UCSD-AML1 (cell line): ENCODE data around the gene CNTRL.
"Not testable (repeated sequence)": the region's sequence is repeated elsewhere in the genome, so short reads cannot be mapped to it uniquely, and the experiment has no call there.

Experiments
- DNase-seq: peaks from one replicate; lab custom pipeline; 2025; ENCODE audit not compliant: unreplicated experiment; lab: John Stamatoyannopoulos, UW

Gene CNTRL, protein sequence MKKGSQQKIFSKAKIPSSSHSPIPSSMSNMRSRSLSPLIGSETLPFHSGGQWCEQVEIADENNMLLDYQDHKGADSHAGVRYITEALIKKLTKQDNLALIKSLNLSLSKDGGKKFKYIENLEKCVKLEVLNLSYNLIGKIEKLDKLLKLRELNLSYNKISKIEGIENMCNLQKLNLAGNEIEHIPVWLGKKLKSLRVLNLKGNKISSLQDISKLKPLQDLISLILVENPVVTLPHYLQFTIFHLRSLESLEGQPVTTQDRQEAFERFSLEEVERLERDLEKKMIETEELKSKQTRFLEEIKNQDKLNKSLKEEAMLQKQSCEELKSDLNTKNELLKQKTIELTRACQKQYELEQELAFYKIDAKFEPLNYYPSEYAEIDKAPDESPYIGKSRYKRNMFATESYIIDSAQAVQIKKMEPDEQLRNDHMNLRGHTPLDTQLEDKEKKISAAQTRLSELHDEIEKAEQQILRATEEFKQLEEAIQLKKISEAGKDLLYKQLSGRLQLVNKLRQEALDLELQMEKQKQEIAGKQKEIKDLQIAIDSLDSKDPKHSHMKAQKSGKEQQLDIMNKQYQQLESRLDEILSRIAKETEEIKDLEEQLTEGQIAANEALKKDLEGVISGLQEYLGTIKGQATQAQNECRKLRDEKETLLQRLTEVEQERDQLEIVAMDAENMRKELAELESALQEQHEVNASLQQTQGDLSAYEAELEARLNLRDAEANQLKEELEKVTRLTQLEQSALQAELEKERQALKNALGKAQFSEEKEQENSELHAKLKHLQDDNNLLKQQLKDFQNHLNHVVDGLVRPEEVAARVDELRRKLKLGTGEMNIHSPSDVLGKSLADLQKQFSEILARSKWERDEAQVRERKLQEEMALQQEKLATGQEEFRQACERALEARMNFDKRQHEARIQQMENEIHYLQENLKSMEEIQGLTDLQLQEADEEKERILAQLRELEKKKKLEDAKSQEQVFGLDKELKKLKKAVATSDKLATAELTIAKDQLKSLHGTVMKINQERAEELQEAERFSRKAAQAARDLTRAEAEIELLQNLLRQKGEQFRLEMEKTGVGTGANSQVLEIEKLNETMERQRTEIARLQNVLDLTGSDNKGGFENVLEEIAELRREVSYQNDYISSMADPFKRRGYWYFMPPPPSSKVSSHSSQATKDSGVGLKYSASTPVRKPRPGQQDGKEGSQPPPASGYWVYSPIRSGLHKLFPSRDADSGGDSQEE (N-terminal part only)

DNA sequence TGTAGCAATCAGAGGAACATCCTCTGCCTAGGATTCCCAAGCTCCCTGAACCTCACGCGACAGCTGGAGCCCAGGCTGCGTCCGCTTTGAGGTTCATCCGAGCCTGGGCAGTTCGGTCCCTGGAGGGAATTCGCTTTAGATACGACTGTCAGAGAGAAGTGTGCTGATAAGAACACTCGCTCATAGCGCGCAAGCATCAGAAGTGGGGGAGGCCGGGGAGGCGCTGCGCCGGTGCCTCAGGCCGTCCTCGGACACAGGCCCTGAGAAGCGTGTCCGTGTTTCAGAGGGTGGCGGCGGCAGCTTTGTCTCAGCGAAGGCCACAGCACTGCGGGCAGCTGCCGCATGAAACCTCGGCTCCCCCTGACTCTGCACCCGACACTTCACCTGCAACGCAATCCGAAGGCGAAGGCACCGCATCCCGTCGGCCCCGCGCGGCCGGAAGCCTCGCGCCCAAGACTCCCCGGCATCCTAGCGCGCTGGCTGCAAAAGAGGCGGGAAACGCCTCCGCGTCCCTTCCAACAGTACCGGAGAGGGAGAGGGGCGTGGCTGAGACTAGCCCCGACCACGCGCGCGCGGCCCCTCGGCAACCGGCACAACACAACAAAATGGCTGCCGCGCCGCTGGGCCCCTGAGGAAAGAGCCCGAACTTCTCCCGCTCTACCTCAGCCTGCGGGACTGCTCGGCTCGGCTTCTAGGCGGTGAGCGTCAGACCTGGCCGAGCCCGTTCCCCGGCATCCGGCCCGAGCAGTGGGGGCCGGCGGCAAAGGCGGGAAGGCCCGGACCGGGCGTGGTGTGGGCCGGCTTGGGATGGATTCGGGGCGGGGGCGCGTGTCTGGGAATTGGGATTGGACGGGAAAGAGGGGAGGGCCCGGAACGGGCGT is at the start of gene CNTRL:
TSS of gene CNTRL (plus strand) at position 586 of the 881 bp plus-strand sequence. CDS start 13,372 bp downstream, outside the sequence.
- peak; percentile 91 for DNase-seq

DNA sequence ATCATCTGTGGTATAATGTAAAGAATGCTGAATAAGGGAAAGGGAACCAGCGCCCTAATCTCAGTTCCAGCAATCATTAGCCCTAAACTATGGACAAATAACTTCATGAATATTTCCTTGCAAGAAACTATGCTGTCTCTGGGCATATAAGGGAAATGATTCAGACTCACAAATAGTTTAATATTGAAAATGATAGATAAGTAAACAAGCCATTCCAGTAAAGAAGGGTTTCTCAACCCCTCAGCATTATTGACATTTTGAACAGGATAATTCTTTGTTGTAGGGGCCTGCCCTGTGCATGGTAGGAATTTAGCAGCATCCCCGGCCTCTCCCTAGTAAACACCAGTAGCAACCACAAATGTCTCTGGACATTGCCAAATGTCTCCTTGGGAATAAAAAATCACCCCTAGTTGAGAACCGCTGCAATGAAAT is 48.5 kb upstream of the CNTRL start:
- no peak for DNase-seq

DNA sequence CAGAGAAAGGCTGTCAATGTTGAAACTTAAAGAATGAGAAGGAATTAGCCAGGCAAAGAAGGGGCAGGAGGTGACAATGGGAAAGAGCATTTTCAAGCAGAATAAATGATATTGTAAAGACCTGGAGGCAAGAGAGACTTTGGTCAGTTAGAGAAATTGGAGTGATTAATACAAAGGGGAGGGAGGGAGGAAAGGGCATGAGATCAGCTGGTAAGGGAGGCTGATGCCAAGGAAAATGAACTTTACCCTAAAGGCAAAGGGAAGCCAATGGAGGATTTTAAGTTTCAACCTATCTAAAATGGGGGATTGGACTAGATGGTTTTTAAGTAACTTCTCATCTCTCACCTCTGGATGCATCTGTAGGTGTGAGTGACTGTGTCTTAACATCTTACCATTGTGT is 48.0 kb upstream of the CNTRL start:
- DNase-seq: no peak

DNA sequence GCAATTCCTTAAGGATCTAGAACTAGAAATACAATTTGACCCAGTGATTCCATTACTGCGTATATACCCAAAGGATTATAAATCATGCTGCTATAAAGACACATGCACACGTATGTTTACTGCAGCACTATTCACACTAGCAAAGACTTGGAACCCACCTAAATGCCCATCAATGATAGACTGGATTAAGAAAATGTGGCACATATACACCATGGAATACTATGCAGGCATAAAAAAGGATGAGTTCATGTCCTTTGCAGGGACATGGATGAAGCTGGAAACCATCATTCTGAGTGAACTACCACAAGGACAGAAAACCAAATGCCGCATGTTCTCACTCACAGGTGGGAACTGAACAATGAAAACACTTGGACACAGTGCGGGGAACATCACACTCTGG is 46.5 kb upstream of the CNTRL start:
- not testable (repeated sequence) for DNase-seq

DNA sequence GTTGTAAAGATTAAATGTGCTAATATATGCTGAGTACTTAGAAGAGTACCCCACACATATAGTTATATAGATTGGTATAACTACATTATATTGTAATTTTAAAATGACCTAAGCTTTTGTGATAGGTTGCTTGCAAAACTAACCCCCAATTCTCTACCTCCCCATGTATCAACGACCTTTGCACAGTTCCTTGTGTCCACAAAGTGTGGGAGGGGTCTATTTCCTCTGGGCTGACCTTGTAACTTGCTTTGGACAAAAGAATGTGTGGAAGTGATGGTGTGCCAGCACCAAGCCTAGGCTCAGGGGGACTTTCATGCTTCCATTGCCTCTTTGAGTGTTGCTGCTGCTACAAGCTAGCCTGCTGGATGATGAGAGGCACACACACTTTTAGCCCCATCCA is 45.3 kb upstream of the CNTRL start:
- DNase-seq: no peak

DNA sequence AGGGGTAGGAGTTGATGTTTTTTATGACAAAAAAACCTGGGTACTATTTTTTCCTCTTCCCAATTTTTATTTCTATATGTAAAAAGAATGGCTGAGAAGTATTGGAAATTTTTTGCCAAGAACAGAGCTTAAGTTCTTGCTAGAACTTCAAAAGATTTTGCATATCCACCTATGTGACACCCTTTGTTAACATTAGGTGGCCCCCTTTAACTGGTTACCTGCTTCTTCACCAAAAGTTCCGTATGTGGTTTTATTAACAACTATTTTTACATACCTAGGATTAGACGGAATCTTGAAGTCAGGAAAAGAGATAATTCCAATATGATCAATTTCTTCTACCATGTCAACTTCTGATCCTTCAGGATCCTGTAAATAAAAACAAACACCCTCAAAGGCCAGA is 40.2 kb upstream of the CNTRL start:
- no peak for DNase-seq

DNA sequence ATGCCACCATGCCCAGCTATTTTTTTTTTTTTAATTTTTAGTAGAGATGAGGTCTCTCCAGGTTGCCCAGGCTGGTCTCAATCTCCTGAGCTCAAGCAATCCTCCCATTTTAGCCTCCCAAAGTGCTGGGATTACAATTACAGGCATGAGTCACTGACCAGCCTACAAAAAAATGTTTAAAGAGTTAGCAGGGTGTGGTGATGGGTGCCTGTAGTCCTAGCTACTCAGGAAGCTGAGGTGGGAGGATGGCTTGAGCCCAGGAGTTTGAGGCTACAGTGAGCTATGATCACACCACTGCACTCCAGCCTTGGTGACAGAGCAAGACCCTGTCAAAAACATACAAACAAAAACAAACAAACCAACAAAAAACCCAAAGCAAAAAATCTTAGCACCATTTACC is 39.0 kb upstream of the CNTRL start:
- DNase-seq: not testable (repeated sequence)

DNA sequence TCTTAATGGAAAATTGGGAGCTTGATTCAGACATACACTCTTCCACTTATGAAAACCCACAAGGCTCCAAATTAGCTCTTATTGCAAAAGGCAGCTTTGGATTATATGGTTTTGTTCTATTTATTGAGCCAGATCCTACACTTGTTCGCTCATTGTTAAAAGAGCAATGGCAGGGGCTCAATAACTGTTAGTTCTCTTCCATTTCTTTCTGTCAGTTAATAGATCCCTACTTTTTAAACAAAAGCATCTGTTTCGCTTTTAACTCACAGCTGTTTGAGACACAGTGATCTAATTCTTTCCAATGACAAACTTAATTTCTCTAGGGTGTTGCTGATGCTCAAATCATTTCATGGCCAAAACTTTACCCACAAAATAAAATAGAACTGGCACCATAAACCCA is 36.4 kb upstream of the CNTRL start:
- DNase-seq: no peak

DNA sequence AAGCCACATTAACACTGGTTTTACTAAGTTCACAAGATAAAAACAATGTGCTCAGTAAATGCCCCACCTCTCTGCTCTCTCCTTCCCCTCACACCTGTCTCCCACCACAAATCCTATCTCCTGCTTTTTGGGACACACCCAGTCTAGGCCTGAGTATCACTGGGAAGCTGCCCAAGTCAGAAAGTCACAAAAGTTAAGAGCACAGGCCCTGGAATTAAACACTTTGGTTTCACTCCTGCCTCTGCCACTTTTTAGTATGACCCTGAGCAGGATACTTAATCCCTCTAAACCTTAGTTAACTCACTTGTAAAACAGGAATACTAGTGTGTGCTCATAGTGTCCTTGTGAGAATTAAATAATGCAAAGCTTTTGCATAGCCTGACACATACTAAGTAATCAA is 36.0 kb upstream of the CNTRL start:
- no peak for DNase-seq

DNA sequence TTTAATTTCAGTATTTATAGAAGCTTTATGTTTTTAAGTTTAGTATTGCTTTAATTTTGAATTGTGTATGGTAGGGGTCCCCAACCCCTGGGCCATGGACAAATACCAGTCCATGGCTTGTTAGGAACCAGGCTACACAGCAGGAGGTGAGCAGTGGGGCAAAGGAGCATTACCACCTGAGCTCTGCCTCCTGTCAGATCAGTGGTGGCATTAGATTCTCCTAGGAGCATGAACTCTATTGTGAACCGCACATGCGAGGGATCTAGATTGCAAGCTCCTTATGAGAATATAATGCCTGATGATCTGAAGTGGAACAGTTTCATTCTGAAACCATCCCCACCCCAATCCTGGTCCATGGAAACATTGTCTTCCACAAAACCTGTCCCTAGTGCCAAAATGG is 26.6 kb upstream of the CNTRL start:
- no peak for DNase-seq

DNA sequence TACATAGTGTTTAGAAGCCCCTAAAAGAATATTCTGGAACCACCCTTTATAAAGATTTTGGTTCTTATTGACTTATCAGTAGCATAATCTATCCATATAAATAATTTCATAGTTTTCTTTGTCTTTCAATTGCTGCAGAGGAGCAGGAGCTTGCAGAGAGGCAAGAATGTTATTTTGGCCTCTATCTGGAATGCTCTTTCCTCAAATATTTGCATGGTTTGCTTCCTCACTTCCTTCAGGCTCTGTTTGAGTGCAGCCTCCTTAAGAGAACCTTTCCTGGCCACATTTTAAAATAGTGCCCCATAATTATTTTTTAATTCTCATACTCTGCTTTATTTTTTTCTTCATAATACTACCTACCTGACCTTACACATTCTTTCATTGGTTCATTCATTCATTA is 26.1 kb upstream of the CNTRL start:
- DNase-seq: no peak

DNA sequence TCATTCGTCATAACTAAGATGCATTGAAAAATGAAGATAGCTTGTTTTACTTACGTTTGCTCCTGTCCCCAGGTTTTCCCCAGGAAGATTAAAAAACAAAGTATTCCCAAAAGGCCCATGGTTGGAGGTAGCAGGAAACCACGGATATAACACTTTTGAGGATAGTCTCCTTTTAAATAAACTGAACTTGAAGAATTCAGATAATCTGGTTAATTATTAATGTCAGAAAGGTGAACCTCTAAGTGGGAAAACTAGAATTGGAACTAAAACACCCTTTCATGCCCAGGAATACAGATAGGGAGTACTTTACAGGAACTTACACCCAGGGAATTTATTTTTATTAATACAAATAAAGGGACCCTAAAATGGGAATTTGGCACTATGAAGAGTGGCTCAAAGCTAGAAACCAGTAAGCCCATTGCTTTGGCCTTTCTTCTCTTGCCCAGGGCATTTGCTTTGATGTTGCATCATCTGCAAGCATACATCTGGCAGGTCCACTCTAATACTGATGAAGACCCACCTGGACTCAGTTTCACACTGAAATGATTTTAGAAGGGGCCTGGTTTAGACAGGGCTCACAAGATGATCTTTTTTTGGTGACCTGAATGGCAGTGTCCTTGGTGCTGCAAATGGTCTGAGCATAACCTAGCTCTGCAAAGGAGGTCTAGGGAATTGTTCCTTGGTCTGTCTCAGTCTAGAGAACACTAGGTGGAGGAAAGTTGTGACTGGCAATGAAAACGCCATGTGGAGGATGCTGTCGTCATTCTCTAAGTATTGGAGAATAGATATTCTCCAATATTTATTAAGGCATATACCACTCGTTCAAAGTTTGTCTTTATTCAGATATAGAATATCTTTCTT is 24.4 kb upstream of the CNTRL start, which contains the start of gene C5:
TSS of gene C5 (minus strand) at position 148 of the 861 bp plus-strand sequence. CDS start at position 119, 29 bp downstream.
- no peak for DNase-seq

DNA sequence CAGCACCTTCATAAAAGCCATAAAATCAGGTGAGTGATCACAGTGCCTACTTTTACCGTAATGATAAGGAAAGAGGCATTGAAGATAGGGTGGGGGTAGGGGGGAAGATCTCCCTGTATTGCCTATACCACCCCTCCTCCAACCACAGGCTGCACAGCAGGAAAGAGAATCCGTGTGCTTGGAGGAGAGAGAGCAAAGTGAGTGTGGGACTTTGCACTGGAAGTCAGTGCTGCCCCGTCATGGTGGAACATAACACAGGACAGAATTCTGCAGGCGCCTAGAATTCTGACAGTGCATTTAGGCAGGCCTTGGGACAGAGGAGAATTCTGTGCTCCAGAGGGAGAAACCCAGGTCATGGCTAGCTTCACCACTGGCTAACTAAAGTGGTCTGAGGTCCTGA is 21.2 kb upstream of the CNTRL start:
- DNase-seq: no peak

DNA sequence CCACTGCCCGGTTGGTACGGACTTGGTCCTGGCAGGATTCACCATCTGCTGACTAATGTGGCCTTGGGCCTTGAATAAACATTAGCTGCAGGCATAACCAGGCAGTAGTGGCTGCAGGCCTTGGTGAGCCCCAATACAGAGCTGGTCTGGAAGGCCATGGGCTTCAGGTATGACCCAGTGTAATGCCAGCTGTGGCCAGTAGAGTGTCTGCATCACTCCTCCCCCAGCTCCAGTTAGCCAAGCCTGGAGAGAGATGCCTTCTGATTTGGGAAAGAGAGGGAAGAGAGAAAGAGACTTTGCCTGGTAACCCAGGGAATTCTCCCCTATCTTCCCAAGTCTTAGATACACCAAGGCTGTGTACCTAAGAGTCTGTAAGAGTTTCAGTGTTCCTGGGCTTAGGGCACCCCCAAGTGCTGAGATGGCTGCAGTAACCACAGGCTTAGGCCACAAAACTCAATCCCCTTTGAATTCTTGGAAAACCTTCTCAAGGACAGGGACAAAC is 19.1 kb upstream of the CNTRL start:
- no peak for DNase-seq

DNA sequence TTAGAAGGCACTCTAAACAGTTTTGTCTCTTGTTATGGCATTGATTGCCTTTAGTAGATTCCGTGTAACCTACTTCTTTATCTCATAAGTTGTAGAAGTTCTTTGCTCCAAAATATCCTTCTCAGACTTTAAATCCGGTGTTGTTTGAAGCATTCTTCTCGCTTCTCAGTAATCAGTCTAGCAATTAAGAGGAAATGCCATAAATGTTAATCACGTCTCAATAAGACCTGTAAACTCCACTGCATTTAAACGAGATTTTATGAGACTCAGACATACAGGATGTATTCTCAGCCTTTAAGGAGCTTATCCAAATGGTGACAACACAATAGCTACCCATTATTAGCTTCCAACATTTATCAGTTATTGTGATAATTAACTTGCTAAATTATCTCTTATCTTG is 16.9 kb upstream of the CNTRL start:
- DNase-seq: no peak

DNA sequence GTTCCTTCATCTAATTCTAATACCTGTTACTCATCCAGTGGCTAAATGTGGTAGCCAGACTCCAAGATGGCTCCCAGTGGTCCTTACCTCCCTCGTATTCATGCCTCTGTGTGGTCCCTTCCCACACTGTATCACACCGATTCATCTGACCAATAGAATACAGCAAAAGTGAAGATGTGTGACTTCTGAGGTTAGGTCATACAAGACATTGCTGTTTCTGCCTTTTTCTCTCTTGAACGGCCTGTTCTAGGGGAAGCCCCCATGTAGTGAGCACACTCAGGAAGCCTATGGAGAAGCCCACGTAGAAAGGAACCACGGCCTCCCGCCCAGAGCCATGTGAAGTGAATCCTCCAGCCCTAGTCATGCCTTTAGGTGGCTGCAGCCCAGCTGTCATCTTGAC is 15.2 kb upstream of the CNTRL start:
- DNase-seq: no peak

DNA sequence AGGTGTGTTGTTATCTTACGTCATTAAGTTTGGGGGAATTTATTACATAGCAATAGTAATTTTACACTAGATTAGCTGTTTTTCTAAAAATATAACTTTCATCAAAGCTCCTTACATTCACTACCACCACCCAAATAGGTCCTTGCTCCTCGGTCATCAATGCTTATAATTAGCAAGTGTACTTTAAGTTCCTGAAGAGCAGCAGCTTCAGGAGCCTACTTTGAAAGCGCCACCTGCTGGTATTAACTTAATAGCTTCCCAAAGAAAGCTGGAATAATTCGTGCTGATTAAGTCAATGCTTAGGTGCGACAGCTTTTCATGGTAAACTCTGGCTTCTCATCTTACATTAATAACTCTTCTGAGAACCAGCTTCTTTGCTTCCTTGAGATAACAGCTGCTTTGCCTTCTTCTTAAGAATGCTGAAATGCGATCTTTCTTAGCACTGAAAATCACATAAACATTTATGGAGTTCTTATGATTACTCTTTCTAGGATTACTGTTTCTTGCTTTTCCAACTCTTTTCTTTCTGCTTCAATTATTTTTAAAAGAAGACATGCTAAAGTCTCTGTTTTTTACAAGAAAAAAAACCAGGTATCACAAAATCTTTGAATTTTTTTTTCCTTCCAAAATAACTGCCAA is 14.6 kb upstream of the CNTRL start:
- no peak for DNase-seq

DNA sequence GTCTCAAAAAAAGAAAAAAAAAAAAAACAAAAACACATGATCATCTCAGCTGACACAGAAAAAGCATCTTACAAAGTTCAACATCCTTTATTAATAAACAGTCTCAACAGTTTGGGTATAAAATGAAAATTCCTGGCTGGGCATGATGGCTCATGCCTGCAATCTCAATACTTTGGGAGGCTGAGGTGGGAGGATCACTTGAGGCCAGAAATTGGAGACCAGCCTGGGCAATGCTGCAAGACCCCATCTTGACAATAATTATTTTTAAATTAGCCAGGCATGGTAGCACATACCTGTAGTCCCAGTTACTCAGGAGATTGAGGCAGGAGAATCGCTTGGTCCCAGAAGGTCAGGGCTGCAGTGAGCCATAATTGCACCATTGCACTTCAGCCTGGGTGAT is 7.9 kb upstream of the CNTRL start:
- DNase-seq: no peak

DNA sequence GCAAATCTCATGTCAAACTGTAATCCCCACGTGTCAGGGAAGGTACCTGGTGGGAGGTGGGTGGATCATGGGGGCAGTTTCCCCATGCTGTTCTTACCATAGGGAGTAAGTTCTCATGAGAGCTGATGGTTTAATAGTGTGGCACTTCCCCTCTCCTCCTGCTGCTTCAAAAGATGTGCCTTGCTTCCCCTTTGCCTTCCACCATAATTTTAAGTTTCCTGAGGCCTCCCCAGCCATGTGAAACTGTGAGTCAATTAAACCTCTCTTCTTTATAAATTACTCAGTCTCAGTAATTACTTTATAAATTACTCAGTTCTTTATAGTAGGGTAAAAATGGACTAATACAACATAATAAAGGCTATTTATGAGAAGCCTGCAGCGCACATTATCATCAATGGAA is 7.1 kb upstream of the CNTRL start:
- DNase-seq: no peak
